Measurements from ENCODE around the gene SFI1. TPM values are rescaled to one million over a fixed set of nuclear protein-coding genes. Genes with fewer than 3 reads are reported as not detected.

SFI1 gene
- total and polyA plus RNA-seq, 2 of the 8 experiments (the other 6 are each of a cell fraction or from before 2014, with no cell fraction given), result 10.4 to 30.1 TPM

DNA sequence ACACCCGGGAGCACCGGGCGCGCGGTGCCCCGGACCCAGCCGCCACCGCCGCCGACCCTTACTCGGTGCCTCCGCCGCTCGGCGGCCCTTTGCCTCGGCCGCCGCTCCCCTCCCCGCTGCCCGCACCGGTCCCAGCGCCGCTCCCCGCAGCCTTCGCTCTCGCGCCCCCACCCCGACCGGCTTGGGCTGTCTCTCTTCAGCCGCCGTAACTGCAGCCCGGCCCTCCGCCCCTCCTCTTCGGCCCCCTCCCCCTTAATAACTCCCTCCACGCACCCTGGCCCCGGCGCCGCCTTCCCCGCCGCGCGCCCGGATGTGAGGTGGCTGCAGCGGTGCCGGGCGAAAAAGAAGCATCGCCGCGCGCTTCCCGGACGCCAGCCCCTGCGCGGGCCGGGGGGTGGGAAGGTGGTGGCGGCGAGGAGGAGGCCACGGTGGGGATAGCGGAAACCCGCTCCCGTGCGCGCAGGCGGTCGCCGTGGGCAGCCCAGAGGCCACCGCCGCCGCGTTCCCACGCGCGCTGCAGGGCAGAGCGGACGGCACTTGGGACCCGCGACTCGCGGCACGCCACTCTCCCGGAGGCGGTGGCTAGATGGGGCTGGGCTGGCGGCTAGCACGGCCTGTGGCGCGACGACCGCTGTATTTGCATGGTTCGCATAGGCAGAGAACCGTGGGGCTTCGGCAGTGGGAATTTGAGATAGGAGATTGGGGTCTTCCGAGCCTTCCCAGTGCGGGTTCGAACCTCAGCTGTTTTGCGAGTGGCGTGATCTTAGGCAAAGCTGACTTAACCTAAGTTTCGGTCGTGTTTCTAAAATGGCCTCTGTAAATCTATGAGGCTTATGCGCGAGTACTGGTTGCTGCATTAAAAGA lies 6.5 kb upstream of the SFI1 start, which contains the start of gene EIF4ENIF1:
Gene EIF4ENIF1, minus strand, starts transcription at position 211 of the 864 bp plus-strand sequence. CDS start 1,124 bp downstream, outside the sequence.
- Histone ChIP-seq H3K56ac (replicated peaks; ENCODE audit: insufficient read length, low read depth, low read length) (peak within 1 kb of the TSS; percentile 1), H2BK15ac (ENCODE audit: low read length) (peak within 1 kb of the TSS; percentile 88; the same call in 1 of the 2 replicates), H3K4me3 (ENCODE audit: extremely low read depth in 1 of 4, insufficient read depth in 2 of 4, low read depth in 3 of 4, low read length in 4 of 4) (peak within 1 kb of the TSS; percentile 77 to 92 (median 80)), H4K5ac (ENCODE audit: insufficient read length, low read depth, low read length) (peak within 1 kb of the TSS; percentile 83), H3K27ac (ENCODE audit: low read depth, low read length) (peak within 1 kb of the TSS; percentile 45), H2AFZ (ENCODE audit: low read length) (peak within 1 kb of the TSS; percentile 64; the same call in 1 of the 2 replicates), H3K9me3 (ENCODE audit: insufficient read depth in 2 of 2, low read depth in 1 of 2, low read length in 1 of 2) (no peaks in the 10 kb centered on the region), H2BK20ac (ENCODE audit: low read length) (no peak within 1 kb of the TSS), H3K4me2 (ENCODE audit: insufficient read depth in 1 of 2, low read depth in 2 of 2, low read length in 2 of 2) (peak within 1 kb of the TSS; percentile 92 to 94), H3K79me2 (ENCODE audit: control insufficient read depth in 1 of 2, insufficient read depth in 2 of 2, low read length in 2 of 2) (peaks cover 0 to 9% of the 10 kb centered on the region in 2 experiments; a peak in 1 of 4 replicates), H3K4ac (replicated peaks; ENCODE audit: insufficient read length, low read depth, low read length) (peak within 1 kb of the TSS; percentile 93), H2AK5ac (ENCODE audit: low read depth, low read length) (no peak within 1 kb of the TSS; the same call in 1 of the 2 replicates), H3K27me3 (replicated peaks in 1 of 4; ENCODE audit: control insufficient read depth in 3 of 4, extremely low read depth in 1 of 4, insufficient read depth in 3 of 4, low read length in 3 of 4) (peaks cover 0 to 5% (median 2%) of the 10 kb centered on the region in 4 experiments; a peak in 1 of 7 replicates), H3K23me2 (ENCODE audit: low read depth, low read length) (peaks cover 7% of the 10 kb centered on the region; the same call in 1 of the 2 replicates), H3K23ac (ENCODE audit: insufficient read length) (no peak within 1 kb of the TSS), H4K91ac (replicated peaks; ENCODE audit: insufficient read length, low read length) (peak within 1 kb of the TSS; percentile 90), H3K79me1 (ENCODE audit: low read depth, low read length) (no peaks in the 10 kb centered on the region), H3K36me3 (ENCODE audit: control insufficient read depth in 2 of 4, insufficient read depth in 4 of 4, low read length in 3 of 4) (peaks cover 0 to 15% (median 0%) of the 10 kb centered on the region in 4 experiments; a peak in 1 of 8 replicates), H2BK120ac (replicated peaks; ENCODE audit: low read depth, low read length) (no peak within 1 kb of the TSS), H2BK12ac (ENCODE audit: low read depth, low read length) (peak within 1 kb of the TSS; percentile 7), H2BK5ac (ENCODE audit: low read depth, low read length) (peak within 1 kb of the TSS; percentile 93), H4K20me1 (replicated peaks in 1 of 2; ENCODE audit: control insufficient read depth in 1 of 2, insufficient read depth in 2 of 2, low read length in 2 of 2) (no peaks in the 10 kb centered on the region), H3K9ac (replicated peaks in 1 of 4; ENCODE audit: extremely low read depth in 1 of 4, low read depth in 3 of 4, low read length in 3 of 4) (peak within 1 kb of the TSS; percentile 67 to 80 (median 76)), H3K14ac (ENCODE audit: insufficient read length) (no peak within 1 kb of the TSS), H3K18ac (ENCODE audit: extremely low read depth, low read length) (peak within 1 kb of the TSS; percentile 90), H3K4me1 (replicated peaks in 1 of 4; ENCODE audit: control insufficient read depth in 3 of 4, insufficient read depth in 4 of 4, low read length in 3 of 4) (peaks cover 1 to 11% (median 11%) of the 10 kb centered on the region in 4 experiments; a peak in 4 of 7 replicates), H4K8ac (ENCODE audit: extremely low read depth, insufficient read depth, low read length) (peak within 1 kb of the TSS; percentile 98)
- FAIRE-seq (no peak), DNase-seq (ENCODE audit: low read depth in 1 of 2, low spot score in 2 of 2) (peak in 1 of 2 experiments; percentile 83)
- 2% methylated on average over 46 of the region's 100 CpGs; no CpG with 5 or more reads in 1 of the 2 experiments for WGBS, 2 experiments (ENCODE audit: extremely low coverage in 1 of 2, insufficient coverage in 1 of 2, insufficient read length in 1 of 2, insufficient replicate concordance in 2 of 2, low coverage in 1 of 2, low lambda C conversion rate in 2 of 2, missing lambda C conversion rate in 1 of 2)
- ChIA-PET CTCF (ENCODE audit: partially characterized antibody) (no interaction called here), POLR2A (ENCODE audit: partially characterized antibody) (interaction anchor here (0.6 to 1.2 kb wide), 3 partner anchors 128 to 244 kb away, joined by 3 to 8 read pairs (median 3); partner anchors contain the start of gene PATZ1)
- TF ChIP-seq JUN (IDR thresholded peaks at IDR 0.05; ENCODE audit: low read depth, low read length), result no peak
- TF ChIP-seq POLR2AphosphoS5 (IDR thresholded peaks at IDR 0.05; ENCODE audit: low read depth, low read length), result no peak
- no peak for TF ChIP-seq KDM5A (IDR thresholded peaks at IDR 0.05; ENCODE audit: low read length)
- TF ChIP-seq GABPA (IDR thresholded peaks at IDR 0.05; ENCODE audit: borderline replicate concordance, insufficient read depth, low read length), result no peak
- no peak for TF ChIP-seq CTBP2 (IDR thresholded peaks at IDR 0.05; ENCODE audit: borderline replicate concordance, insufficient read depth, insufficient read length, low read length)
- TF ChIP-seq CREB1 (IDR thresholded peaks at IDR 0.05), result 0 out of 2 replicates have a peak, but pooled peaks have one; percentile 13
- TF ChIP-seq NRF1 (IDR thresholded peaks at IDR 0.05; ENCODE audit: low read depth, low read length), result no peak
- TF ChIP-seq JUND (IDR thresholded peaks at IDR 0.05; ENCODE audit: low read length), result no peak
- peak; percentile 8; the same call in 1 of the 2 replicates for TF ChIP-seq TBP (IDR thresholded peaks at IDR 0.05; ENCODE audit: low read depth, low read length)
- no peak for TF ChIP-seq TCF12 (IDR thresholded peaks at IDR 0.05; ENCODE audit: low read depth, low read length)
- TF ChIP-seq HDAC6 (IDR thresholded peaks at IDR 0.05; ENCODE audit: low read depth, low read length), result no peak
